Measurements from ENCODE around the gene PRKAG2.
"Not testable (repeated sequence)": the region's sequence is repeated elsewhere in the genome, so short reads cannot be mapped to it uniquely, and the experiment has no call there.

PRKAG2 gene

DNA sequence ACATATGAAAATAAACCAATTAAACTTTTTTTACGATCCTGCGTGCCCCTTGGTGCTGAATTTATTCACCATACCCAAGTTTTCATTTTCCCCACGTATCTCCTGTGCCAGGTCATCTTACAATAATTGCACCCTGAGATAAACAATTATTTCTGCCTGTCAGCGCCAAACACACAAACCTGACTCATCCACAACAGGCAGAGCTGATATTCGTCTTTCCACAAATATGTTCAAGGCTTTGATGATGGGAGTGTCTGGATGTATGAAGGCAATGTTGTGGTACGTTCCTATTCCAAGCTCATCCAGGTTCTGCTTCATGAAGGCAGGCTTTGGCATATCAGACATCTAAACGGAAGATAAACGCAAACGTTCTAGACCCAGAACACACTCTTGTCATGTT lies 311.4 kb downstream of the PRKAG2 start:
- no peak for DNase-seq

GRCh38 chr7:151560243-151560642 lies 316.7 kb downstream of the PRKAG2 start:
- DNase-seq, result no peak

GRCh38 chr7:151559557-151560183 lies 317.2 kb downstream of the PRKAG2 start:
- no peak for DNase-seq

DNA sequence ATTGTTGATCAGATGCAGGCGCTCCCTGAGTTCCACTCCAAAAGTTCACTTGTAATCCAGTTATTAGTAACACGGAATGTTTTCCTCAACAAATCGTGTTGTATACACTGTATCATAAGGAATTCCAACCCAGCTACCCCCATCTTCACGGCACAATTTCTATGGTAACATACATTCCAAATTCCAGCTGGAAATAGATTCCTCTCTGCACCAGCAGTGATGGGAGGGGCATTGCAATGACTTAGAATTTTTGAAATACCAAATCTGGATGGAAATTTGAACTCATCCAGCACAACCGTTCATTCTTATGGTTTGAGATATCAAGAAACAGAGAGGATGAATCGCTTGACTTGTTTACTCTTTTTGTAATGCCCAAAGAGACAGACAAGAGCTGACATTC lies 318.3 kb downstream of the PRKAG2 start:
- no peak for DNase-seq

- no peak for DNase-seq
These were observed 320.3 kb downstream of the PRKAG2 start for GRCh38 chr7:151556592-151556991.

DNA sequence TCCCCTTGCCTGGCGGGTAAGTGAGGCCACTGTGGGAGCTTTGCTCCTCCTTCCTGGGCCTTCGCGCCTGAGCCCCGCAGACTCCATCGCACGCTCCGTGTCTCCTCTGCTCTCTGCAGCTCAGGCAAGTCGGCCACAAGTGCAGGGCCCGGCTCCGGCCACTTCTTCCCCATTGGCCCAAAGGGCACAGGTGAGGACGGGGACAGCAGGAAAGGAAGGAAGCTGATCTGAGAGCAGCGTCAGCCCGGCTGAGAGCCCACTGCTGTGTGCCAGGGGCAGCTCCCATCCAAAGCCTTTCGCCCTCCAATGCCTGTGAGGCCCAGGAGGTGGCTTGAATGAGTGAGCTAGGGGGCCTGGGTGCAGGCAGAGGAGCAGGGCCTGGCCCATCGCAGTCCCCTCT lies 323.6 kb downstream of the PRKAG2 start:
- no peak for DNase-seq

GRCh38 chr7:151552352-151553028 lies 324.4 kb downstream of the PRKAG2 start:
- no peak for DNase-seq

GRCh38 chr7:151551820-151552219 lies 325.1 kb downstream of the PRKAG2 start:
- DNase-seq, result no peak

GRCh38 chr7:151550656-151551286 lies 326.1 kb downstream of the PRKAG2 start:
- DNase-seq, result no peak

GRCh38 chr7:151549644-151550043 lies 327.3 kb downstream of the PRKAG2 start:
- DNase-seq, result no peak

GRCh38 chr7:151549083-151549482 lies 327.8 kb downstream of the PRKAG2 start:
- no peak for DNase-seq

DNA sequence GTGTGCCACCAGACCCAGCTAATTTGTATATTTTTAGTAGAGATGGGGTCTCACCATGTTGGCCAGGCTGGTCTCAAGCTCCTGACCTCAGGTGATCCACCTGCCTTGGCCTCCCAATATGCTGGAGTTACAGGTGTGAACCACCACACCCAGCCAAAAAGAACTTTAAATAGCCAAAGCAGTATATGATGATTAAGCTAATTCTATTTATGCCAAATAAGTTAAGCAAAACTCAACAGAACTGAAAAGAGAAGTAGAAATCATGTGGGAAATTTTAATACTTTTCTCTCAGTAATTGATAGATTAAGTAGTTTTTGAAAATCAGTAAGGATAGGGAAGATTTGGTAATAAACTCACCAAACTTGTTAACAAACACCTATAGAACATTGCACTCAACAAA lies 332.7 kb downstream of the PRKAG2 start:
- DNase-seq, result no peak

- no peak for DNase-seq
These were observed 334.2 kb downstream of the PRKAG2 start for GRCh38 chr7:151542606-151543130.

GRCh38 chr7:151541709-151542499 lies 335.0 kb downstream of the PRKAG2 start:
- no peak for DNase-seq

DNA sequence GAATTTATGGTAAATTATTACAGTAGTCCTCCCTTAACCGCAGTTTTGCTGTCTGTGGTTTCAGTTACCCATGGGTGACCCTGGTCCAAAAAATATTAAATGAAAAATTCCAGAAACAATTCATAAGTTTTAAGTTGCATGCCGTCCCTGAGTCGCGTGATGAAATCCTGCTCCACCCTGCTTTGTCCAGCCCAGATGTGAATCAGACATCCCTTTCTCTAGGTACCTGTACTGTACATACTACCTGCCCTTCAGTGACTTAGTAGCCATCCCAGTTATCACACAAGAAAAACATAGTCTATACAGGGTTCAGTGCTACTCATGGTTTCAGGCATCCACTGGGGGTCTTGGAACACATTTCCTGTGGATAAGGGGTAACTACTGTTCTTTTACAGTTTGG lies 336.8 kb downstream of the PRKAG2 start:
- no peak for DNase-seq

GRCh38 chr7:151539088-151539671 lies 337.7 kb downstream of the PRKAG2 start:
- DNase-seq, result no peak

DNA sequence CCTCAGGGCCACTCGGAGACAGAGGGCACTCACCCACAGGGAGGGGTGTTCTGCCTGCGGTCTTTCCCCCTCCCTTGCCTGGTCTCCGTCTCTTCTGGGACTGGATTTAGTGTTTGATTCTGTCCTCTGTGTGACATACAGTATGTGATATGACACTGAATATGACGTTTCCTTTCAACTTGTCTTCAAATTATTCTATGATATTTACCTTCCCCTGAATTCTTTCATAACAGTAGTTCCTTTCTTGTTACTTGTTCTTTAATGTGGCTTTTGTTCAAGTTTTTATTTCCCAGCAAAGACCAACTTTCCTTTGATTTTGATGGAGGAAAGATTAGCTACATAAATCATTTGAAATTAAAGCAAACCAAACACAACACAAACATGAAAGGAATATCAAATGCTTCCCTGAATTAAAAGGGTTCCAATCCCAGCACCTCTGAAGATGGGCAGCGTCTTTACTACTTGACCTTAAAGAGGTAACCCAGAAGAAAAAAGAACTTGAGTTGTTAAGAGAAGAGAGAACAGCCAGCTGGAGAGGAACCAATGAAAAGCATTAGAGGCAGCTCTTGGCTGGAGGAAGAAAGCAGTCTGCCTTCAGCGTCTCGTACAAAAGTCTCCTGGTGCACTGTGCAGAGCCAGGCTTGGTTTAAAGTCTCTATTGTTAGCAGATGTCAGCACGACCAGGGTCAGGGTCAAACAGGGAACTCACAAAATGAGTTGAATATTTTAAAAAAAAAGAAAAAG lies 338.9 kb downstream of the PRKAG2 start:
- no peak for DNase-seq

- DNase-seq, result not testable (repeated sequence)
These were observed 340.7 kb downstream of the PRKAG2 start for GRCh38 chr7:151536178-151536577.

DNA sequence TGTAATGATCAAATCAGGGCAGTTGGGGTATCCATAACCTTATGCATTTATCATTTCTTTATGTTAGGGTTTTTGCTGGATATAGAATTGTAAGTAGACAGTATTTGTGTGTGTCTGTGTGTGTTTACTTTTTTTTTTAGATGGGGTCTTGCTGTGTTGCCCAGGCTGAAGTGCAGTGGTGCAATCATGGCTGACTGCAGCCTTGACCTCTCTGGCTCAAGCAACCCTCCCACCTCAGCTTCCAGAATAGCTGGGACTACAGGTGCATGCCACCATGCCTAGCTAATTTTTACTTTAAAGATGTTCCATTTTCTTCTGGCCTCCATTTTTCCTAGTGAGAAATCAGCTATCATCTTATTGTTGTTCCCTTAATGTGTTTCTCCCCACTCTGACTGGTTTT lies 347.1 kb downstream of the PRKAG2 start:
- DNase-seq, result no peak

DNA sequence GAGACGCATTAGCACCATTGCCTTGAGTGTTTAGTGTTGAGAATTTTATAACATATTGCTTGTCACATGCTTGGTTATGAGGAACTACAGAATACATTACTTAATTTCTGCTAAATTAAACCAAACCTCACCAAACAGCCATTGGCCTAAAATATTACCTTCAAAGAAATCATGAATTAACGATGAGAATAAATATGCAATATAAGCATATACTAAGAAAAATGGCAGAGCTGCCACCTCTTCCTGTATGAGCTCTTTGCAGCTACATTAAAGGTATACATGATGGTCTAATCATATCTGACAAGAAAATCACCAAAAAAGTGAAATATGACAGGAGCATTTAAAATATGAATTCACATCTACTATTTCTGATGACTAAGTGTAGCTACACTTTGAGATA lies 352.1 kb downstream of the PRKAG2 start:
- DNase-seq, result no peak

GRCh38 chr7:151524331-151524730 lies 352.6 kb downstream of the PRKAG2 start:
- DNase-seq, result no peak

Data from GDM1 (cell line).